Upper lobe of left lung (tissue), 6 donors: ENCODE data around the gene IRF1. TPM values are rescaled to one million over a fixed set of nuclear protein-coding genes. Genes with fewer than 3 reads are reported as not detected.

Experiments used
- ATAC-seq, 2 donors: fragments of 200-7000 bp; cut with Tn5 transposase; one replicate each; pipeline ENCODE4 v1.9.1; 2022; ENCODE audit warnings: mild to moderate bottlenecking in 2 of 2, moderate library complexity in 2 of 2; ENCODE audit not compliant: low FRiP score in 2 of 2
- DNase-seq, 2 donors: peaks; one replicate each; pipeline ENCODE4 v3.0.0-alpha.2; 2019 to 2020
- H3K27ac ChIP-seq, 4 donors: fragments of 200-600 bp; sonication (generic); one replicate each; pipeline ENCODE4 v1.5.1; 2016 to 2019
- H3K27me3 ChIP-seq, 4 donors: fragments of 200-600 bp; sonication (generic); one replicate each; pipeline ENCODE4 v1.5.1; 2017 to 2019
- H3K36me3 ChIP-seq, 4 donors: fragments of 200-600 bp; sonication (generic); one replicate each; pipeline ENCODE4 v1.5.1; 2016 to 2019
- H3K4me1 ChIP-seq, 4 donors: fragments of 200-600 bp; sonication (generic); one replicate each; pipeline ENCODE4 v1.5.1; 2018 to 2019
- H3K4me3 ChIP-seq, 4 donors: fragments of 200-600 bp; sonication (generic); one replicate each; pipeline ENCODE4 v1.5.1; 2017 to 2019; ENCODE audit warnings: mild to moderate bottlenecking in 2 of 4, moderate library complexity in 1 of 4
- H3K9me3 ChIP-seq, 4 donors: fragments of 200-600 bp; sonication (generic); one replicate each; pipeline ENCODE4 v1.5.1; 2018 to 2019
- CTCF ChIP-seq, 6 experiments: fragments of 450-650 bp in 4 of 6; fragments of 200-600 bp in 2 of 6; sonication (generic) in 2 of 6; IDR thresholded peaks; one replicate each; pipeline ENCODE4 v1.5.1; 2016 to 2019; ENCODE audit warnings: antibody characterized with exemption in 6 of 6
- EP300 ChIP-seq, 4 donors: sonication (generic); formaldehyde crosslinking; IDR thresholded peaks; one replicate each; pipeline ENCODE4 v1.5.1; 2017; ENCODE audit warnings: antibody characterized with exemption in 4 of 4, control low read depth in 2 of 4
- POLR2A ChIP-seq, 4 donors: fragments of 450-650 bp; IDR thresholded peaks; one replicate each; pipeline ENCODE4 v1.5.1; 2016 to 2017; ENCODE audit warnings: antibody characterized with exemption in 4 of 4, mild to moderate bottlenecking in 2 of 4
- POLR2AphosphoS5 ChIP-seq, 2 donors: sonication (generic); formaldehyde crosslinking; IDR thresholded peaks; one replicate each; pipeline ENCODE4 v1.5.1; 2017; ENCODE audit warnings: antibody characterized with exemption in 2 of 2
- WGBS, 2 donors: methylation state at CpG; one replicate each; pipeline ENCODE4 v1.1.5; 2017 to 2018; 5-methylcytosine and 5-hydroxymethylcytosine counted together
- small RNA-seq, 4 donors: library from RNA; depleted of rRNA; stranded (forward); fragments of <200 nt; gene quantifications; one replicate each; pipeline ENCODE3, GENCODE V24; 2016
- total RNA-seq, 6 donors: library from RNA; depleted of rRNA in 4 of 6; stranded (reverse); fragments of >200 nt in 4 of 6; gene quantifications; one replicate each; pipeline versions ENCODE4 v1.1.0 to v1.2.1, GENCODE V29; 2016 to 2021
- donor health status: DM: no; HTN: no; CAD: no; lungs with moderate emphysema.
- donor health status: DM: no; HTN: yes; CAD: no; lungs with severe emphysema.

The IRF1 gene
- total RNA-seq, 6 donors from 2014 or later = 42.1 to 94.3 (median 79.3) TPM

GRCh38 chr5:132433141-132433540, 57.4 kb downstream of the IRF1 start:
- Histone ChIP-seq H3K36me3 (no peaks in the 10 kb centered on the region), H3K27ac (peak overlapping the region in 1 of 4 donors; percentile 83), H3K27me3 (no peaks in the 10 kb centered on the region), H3K4me1 (peaks cover 77 to 90% (median 83%) of the 10 kb centered on the region in 4 donors), H3K9me3 (no peaks in the 10 kb centered on the region), H3K4me3 (no peak overlapping the region)
- no peak for DNase-seq
- WGBS, 2 donors = 94 to 95% methylated on average over 6 of the region's 6 CpGs
- ATAC-seq = no peak
- no peak for TF ChIP-seq CTCF (IDR thresholded peaks at IDR 0.05)
- no peak for TF ChIP-seq EP300 (IDR thresholded peaks at IDR 0.05)
- no peak for TF ChIP-seq POLR2AphosphoS5 (IDR thresholded peaks at IDR 0.05)
- no peak for TF ChIP-seq POLR2A (IDR thresholded peaks at IDR 0.05)

GRCh38 chr5:132431632-132432031, 58.9 kb downstream of the IRF1 start:
- H3K27ac ChIP-seq = peak overlapping the region in 3 of 4 donors; percentile 36 to 94 (median 83)
- 79 to 80% methylated on average over 4 of the region's 4 CpGs for WGBS, 2 donors

More at GRCh38 chr5:132431632-132432031, 58.9 kb downstream of the IRF1 start:
- Histone ChIP-seq H3K36me3 (no peaks in the 10 kb centered on the region), H3K27me3 (no peaks in the 10 kb centered on the region), H3K4me3 (no peak overlapping the region), H3K9me3 (no peaks in the 10 kb centered on the region), H3K4me1 (peaks cover 77 to 90% (median 83%) of the 10 kb centered on the region in 4 donors)
- no peak for DNase-seq
- TF ChIP-seq POLR2A (IDR thresholded peaks at IDR 0.05) (no peak), POLR2AphosphoS5 (IDR thresholded peaks at IDR 0.05) (no peak), CTCF (IDR thresholded peaks at IDR 0.05) (no peak), EP300 (IDR thresholded peaks at IDR 0.05) (no peak)
- ATAC-seq = no peak

Small RNA genes lying within 50 kb of the gene (small RNA-seq; reads per million reads assigned to genes)
- 0 reads per million in 4 donors for gene RF00019

Other genes with a start within 250 kb of the IRF1 start
- 10 to 100 TPM in 4 of 6 donors, 1 to 10 TPM in 2; 3.3 to 14.2 (median 10.6) TPM for gene PDLIM4, start 233.1 kb downstream of the IRF1 start, total RNA-seq
- 10 to 100 TPM in 2 of 6 donors, 1 to 10 TPM in 4; 3.9 to 17.8 (median 8.1) TPM for gene SLC22A4, start 196.4 kb downstream of the IRF1 start, total RNA-seq
- 10 to 100 TPM in 4 of 6 donors, 1 to 10 TPM in 2; 7.9 to 22.0 (median 12.7) TPM for gene SLC22A5, start 121.1 kb downstream of the IRF1 start, total RNA-seq
- gene IL5, start 52.7 kb upstream of the IRF1 start, total RNA-seq = 1 to 10 TPM in 1 of 6 donors, not detected in 5; 1.2 TPM
- gene RAD50, start 66.2 kb upstream of the IRF1 start, total RNA-seq = 100 to 1,000 TPM in 1 of 6 donors, 10 to 100 TPM in 5; 26.2 to 105 (median 33.3) TPM
- gene IL13, start 167.4 kb upstream of the IRF1 start, total RNA-seq = 1 to 10 TPM in 1 of 6 donors, under 1 TPM in 1, not detected in 4; 0.49 to 1.0 TPM
- gene IL4, start 183.2 kb upstream of the IRF1 start, total RNA-seq = not detected
- gene KIF3A, start 246.8 kb upstream of the IRF1 start, total RNA-seq = 10 to 100 TPM; 10.3 to 22.3 (median 17.0) TPM